T-helper 1 cell treated with Interleukin-12 subunit alpha and Interleukin-12 subunit beta and Interleukin-4 antibody, amounts not matched to agents 30 μg/mL and 1 μg/mL, for 36 hours (primary cell): ENCODE data around the gene ITCH.
"Not testable (repeated sequence)": the region's sequence is repeated elsewhere in the genome, so short reads cannot be mapped to it uniquely, and the experiment has no call there.

Experiments
- H3K27ac Mint-ChIP-seq: one replicate; pipeline ENCODE4 v1.8.0; 2021; ENCODE audit warnings: mild to moderate bottlenecking, mixed read lengths
- H3K27me3 Mint-ChIP-seq: one replicate; pipeline ENCODE4 v1.8.0; 2021; ENCODE audit warnings: low read depth, mixed read lengths
- H3K36me3 Mint-ChIP-seq: one replicate; pipeline ENCODE4 v1.8.0; 2021; ENCODE audit warnings: low read depth, mixed read lengths
- H3K4me1 Mint-ChIP-seq: one replicate; pipeline ENCODE4 v1.8.0; 2021; ENCODE audit warnings: low read depth, mixed read lengths
- H3K4me3 Mint-ChIP-seq: one replicate; pipeline ENCODE4 v1.8.0; 2021; ENCODE audit warnings: mild to moderate bottlenecking, moderate library complexity, mixed read lengths
- H3K9me3 Mint-ChIP-seq: one replicate; pipeline ENCODE4 v1.8.0; 2021; ENCODE audit warnings: mixed read lengths

Gene ITCH

DNA sequence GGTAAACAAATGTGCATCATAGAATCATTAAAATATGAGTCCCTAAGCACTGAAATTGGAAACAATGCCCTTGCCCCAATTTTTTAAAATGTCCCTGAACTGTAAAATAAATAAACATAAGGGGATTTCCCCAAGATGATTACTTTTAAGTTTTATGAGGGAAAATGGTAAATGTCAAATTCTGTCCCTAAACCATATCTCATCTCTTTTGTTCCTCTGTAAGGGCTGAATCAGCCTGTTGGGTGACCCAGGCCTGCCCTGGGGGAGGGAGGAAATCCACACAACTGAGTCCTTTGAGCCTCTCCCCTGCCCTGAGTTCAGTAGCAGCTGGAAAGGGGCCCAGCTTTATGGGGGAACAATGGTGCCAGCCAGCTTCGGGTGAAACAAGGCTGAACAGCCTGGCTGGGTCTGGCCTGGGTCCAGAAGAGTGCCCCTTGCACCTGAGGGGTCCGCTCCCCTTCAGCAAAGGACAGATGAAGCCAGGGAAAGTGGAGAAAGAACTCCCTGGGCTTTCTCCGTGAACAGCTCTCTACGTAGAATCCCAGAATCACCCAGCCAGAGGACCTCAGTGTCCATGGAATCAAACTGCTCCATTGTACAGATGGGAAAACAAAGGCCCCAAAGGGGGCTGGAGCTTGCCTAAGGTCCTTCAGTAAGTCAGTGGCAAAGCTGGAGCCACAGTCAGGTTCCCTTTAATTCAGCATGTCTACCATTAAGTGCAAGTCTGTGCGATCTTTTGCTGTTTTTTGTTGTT is 28.2 kb upstream of the ITCH start:
- H3K27me3 Mint-ChIP-seq: no peaks in the 10 kb centered on the region
- H3K36me3 Mint-ChIP-seq: no peaks in the 10 kb centered on the region
- no peaks in the 10 kb centered on the region for H3K4me1 Mint-ChIP-seq
- H3K9me3 Mint-ChIP-seq: no peaks in the 10 kb centered on the region
- H3K27ac Mint-ChIP-seq: no peak overlapping the region
- H3K4me3 Mint-ChIP-seq: no peak overlapping the region

GRCh38 chr20:34337544-34337943 is 25.5 kb upstream of the ITCH start:
- Mint-ChIP-seq H3K27me3 (no peaks in the 10 kb centered on the region), H3K36me3 (no peaks in the 10 kb centered on the region), H3K27ac (no peak overlapping the region), H3K4me3 (no peak overlapping the region), H3K9me3 (no peaks in the 10 kb centered on the region), H3K4me1 (no peaks in the 10 kb centered on the region)

- no peaks in the 10 kb centered on the region for H3K27me3 Mint-ChIP-seq
- no peaks in the 10 kb centered on the region for H3K9me3 Mint-ChIP-seq
- no peak overlapping the region for H3K4me3 Mint-ChIP-seq
- H3K27ac Mint-ChIP-seq: no peak overlapping the region
- H3K4me1 Mint-ChIP-seq: no peaks in the 10 kb centered on the region
- no peaks in the 10 kb centered on the region for H3K36me3 Mint-ChIP-seq
Measured at GRCh38 chr20:34337982-34338726, 24.9 kb upstream of the ITCH start.

- not testable (repeated sequence) for H3K4me3 Mint-ChIP-seq, H3K4me1 Mint-ChIP-seq, H3K27ac Mint-ChIP-seq, H3K9me3 Mint-ChIP-seq, H3K36me3 Mint-ChIP-seq, H3K27me3 Mint-ChIP-seq
Measured at GRCh38 chr20:34340726-34341125, 22.3 kb upstream of the ITCH start.

DNA sequence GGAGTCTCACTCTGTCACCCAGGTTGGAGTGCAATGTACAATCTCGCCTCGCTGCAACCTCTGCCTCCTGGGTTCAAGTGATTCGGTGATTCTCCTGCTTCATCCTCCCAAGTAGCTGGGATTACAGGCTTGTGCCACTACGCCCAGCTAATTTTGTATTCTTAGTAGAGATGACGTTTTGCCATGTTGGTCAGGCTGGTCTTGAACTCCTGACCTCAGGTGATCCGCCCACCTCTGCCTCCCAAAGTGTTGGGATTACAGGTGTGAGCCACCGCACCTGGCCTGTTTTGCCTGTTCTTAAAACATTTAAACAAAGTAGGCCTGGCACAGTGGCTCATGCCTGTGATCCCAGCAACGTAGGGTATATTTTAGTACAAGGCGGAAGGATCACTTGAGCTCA is 21.9 kb upstream of the ITCH start:
- H3K4me1 Mint-ChIP-seq: not testable (repeated sequence)

GRCh38 chr20:34343458-34344211 is 19.4 kb upstream of the ITCH start:
- H3K36me3 Mint-ChIP-seq: no peaks in the 10 kb centered on the region
- no peak overlapping the region for H3K4me3 Mint-ChIP-seq
- H3K27me3 Mint-ChIP-seq: no peaks in the 10 kb centered on the region
- H3K4me1 Mint-ChIP-seq: no peaks in the 10 kb centered on the region
- no peaks in the 10 kb centered on the region for H3K9me3 Mint-ChIP-seq
- no peak overlapping the region for H3K27ac Mint-ChIP-seq

More for the DNA sequence above, 21.9 kb upstream of the ITCH start:
- not testable (repeated sequence) for H3K27me3 Mint-ChIP-seq, H3K36me3 Mint-ChIP-seq, H3K27ac Mint-ChIP-seq, H3K9me3 Mint-ChIP-seq, H3K4me3 Mint-ChIP-seq

- Mint-ChIP-seq H3K4me1 (no peaks in the 10 kb centered on the region), H3K27me3 (no peaks in the 10 kb centered on the region), H3K36me3 (no peaks in the 10 kb centered on the region), H3K9me3 (no peaks in the 10 kb centered on the region), H3K4me3 (no peak overlapping the region), H3K27ac (no peak overlapping the region)
Measured at GRCh38 chr20:34344238-34344637, 18.8 kb upstream of the ITCH start.

GRCh38 chr20:34345402-34345736 is 17.7 kb upstream of the ITCH start:
- Mint-ChIP-seq H3K36me3 (no peaks in the 10 kb centered on the region), H3K9me3 (no peaks in the 10 kb centered on the region), H3K4me3 (no peak overlapping the region), H3K27ac (no peak overlapping the region), H3K27me3 (no peaks in the 10 kb centered on the region), H3K4me1 (peaks cover 5% of the 10 kb centered on the region)

- not testable (repeated sequence) for H3K9me3 Mint-ChIP-seq, H3K27ac Mint-ChIP-seq, H3K4me3 Mint-ChIP-seq, H3K36me3 Mint-ChIP-seq, H3K4me1 Mint-ChIP-seq, H3K27me3 Mint-ChIP-seq
Measured at GRCh38 chr20:34345839-34346532, 17.1 kb upstream of the ITCH start.

GRCh38 chr20:34346533-34346865 is 16.6 kb upstream of the ITCH start:
- not testable (repeated sequence) for H3K27me3 Mint-ChIP-seq, H3K4me3 Mint-ChIP-seq, H3K27ac Mint-ChIP-seq, H3K9me3 Mint-ChIP-seq, H3K4me1 Mint-ChIP-seq, H3K36me3 Mint-ChIP-seq

GRCh38 chr20:34347571-34347970 is 15.5 kb upstream of the ITCH start:
- no peaks in the 10 kb centered on the region for H3K27me3 Mint-ChIP-seq

DNA sequence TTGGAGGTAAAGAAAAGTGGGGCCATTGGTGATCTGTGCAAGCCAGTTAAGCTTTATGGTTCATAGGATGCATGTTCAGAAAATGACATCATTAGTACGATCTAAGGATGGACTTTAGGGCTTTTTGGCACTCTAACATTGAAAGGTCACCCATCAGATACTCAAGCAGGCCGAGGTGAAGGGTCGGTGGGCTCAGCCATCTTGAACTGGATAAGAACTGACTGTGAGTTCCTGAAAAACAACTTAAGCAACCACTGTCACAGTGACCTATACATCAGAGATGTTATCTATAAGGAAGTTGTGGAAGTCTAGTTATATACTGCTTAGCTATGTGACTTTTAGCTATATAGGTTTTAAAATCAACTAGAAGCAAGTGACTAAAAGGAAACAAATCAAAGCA is 13.0 kb upstream of the ITCH start:
- H3K36me3 Mint-ChIP-seq: no peaks in the 10 kb centered on the region
- H3K4me3 Mint-ChIP-seq: no peak overlapping the region
- peaks cover 5% of the 10 kb centered on the region for H3K4me1 Mint-ChIP-seq
- no peaks in the 10 kb centered on the region for H3K9me3 Mint-ChIP-seq
- no peaks in the 10 kb centered on the region for H3K27me3 Mint-ChIP-seq
- no peak overlapping the region for H3K27ac Mint-ChIP-seq

More at GRCh38 chr20:34347571-34347970, 15.5 kb upstream of the ITCH start:
- H3K27ac Mint-ChIP-seq: no peak overlapping the region
- no peaks in the 10 kb centered on the region for H3K36me3 Mint-ChIP-seq
- no peaks in the 10 kb centered on the region for H3K9me3 Mint-ChIP-seq
- peaks cover 5% of the 10 kb centered on the region for H3K4me1 Mint-ChIP-seq
- no peak overlapping the region for H3K4me3 Mint-ChIP-seq

GRCh38 chr20:34353467-34353866 is 9.6 kb upstream of the ITCH start:
- H3K27ac Mint-ChIP-seq, H3K27me3 Mint-ChIP-seq: not testable (repeated sequence)

DNA sequence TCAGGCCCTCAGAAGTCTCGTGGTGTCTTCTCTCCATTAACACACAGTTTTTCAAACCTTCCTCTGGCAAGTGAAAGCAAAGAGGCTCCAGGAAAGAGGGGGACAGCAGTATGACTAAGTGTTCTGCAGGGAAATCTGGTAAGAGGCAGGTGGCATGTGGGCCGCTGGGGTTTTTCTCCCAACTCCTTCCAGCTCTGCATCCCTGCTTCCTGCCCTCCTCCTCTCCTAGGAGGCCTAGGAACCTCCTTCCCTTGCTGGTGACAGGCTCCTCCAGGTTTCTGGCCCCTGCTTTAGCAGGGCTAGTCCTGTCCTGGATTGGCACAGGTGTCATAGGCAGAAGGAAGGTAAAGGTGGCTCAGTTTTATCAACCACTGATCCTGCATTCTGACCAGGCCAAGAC is 7.6 kb upstream of the ITCH start:
- no peaks in the 10 kb centered on the region for H3K9me3 Mint-ChIP-seq
- no peaks in the 10 kb centered on the region for H3K27me3 Mint-ChIP-seq
- no peak overlapping the region for H3K27ac Mint-ChIP-seq
- no peaks in the 10 kb centered on the region for H3K36me3 Mint-ChIP-seq
- H3K4me3 Mint-ChIP-seq: no peak overlapping the region
- H3K4me1 Mint-ChIP-seq: no peaks in the 10 kb centered on the region

More at GRCh38 chr20:34353467-34353866, 9.6 kb upstream of the ITCH start:
- H3K9me3 Mint-ChIP-seq, H3K4me3 Mint-ChIP-seq, H3K4me1 Mint-ChIP-seq, H3K36me3 Mint-ChIP-seq: not testable (repeated sequence)

GRCh38 chr20:34359729-34360128 is 3.3 kb upstream of the ITCH start:
- not testable (repeated sequence) for H3K36me3 Mint-ChIP-seq, H3K27me3 Mint-ChIP-seq, H3K9me3 Mint-ChIP-seq, H3K4me3 Mint-ChIP-seq, H3K27ac Mint-ChIP-seq
- H3K4me1 Mint-ChIP-seq: peaks cover 12% of the 10 kb centered on the region
